H1 (cell line): ENCODE results near the gene CHMP6. TPM values are rescaled to one million over a fixed set of nuclear protein-coding genes. Genes with fewer than 3 reads are reported as not detected.
A peak's percentile ranks its signal among the peaks of the same experiment; 100 is the strongest.

Experiments
- CTCF ChIA-PET: fragments of 300-600 bp; sonication (Branson Sonifier 250); formaldehyde crosslinking; loops from one replicate; lab custom pipeline; 2021; ENCODE audit not compliant: partially characterized antibody; lab: Charles Lee
- POLR2A ChIA-PET: fragments of 300-600 bp; sonication (Branson Sonifier 250); formaldehyde crosslinking; loops from one replicate; lab custom pipeline; 2021; ENCODE audit warnings: inconsistent platforms; ENCODE audit not compliant: partially characterized antibody; lab: Charles Lee
- DNase-seq, 2 experiments: peaks; one replicate each; pipeline versions ENCODE4 v3.0.0 to v3.0.0-alpha.2; 2010 to 2022; ENCODE audit warnings: low spot score in 2 of 2, low read depth in 1 of 2, mixed read lengths in 1 of 2
- FAIRE-seq: peaks from 2 replicates; lab custom pipeline; 2011; peaks lifted over from hg19 to GRCh38; lab: Jason Lieb, UNC
- H2AFZ ChIP-seq: 2 replicates; pipeline ENCODE4 v1.8.1; 2012; ENCODE audit warnings: low read length, inconsistent platforms
- H2AK5ac ChIP-seq: 2 replicates; pipeline ENCODE4 v1.6.1; 2013; ENCODE audit warnings: low read depth, low read length
- H2BK120ac ChIP-seq: replicated peaks from 2 replicates; pipeline ENCODE3; 2013; ENCODE audit warnings: low read depth, low read length, inconsistent platforms
- H2BK12ac ChIP-seq: 2 replicates; pipeline ENCODE4 v1.6.1; 2013; ENCODE audit warnings: low read depth, low read length
- H2BK15ac ChIP-seq: 2 replicates; pipeline ENCODE4 v1.6.1; 2013; ENCODE audit warnings: low read length
- H2BK20ac ChIP-seq: 2 replicates; pipeline ENCODE4 v1.6.1; 2013; ENCODE audit warnings: low read length
- H2BK5ac ChIP-seq: 2 replicates; pipeline ENCODE4 v1.6.1; 2013; ENCODE audit warnings: low read depth, low read length
- H3K14ac ChIP-seq: 2 replicates; pipeline ENCODE4 v1.6.1; 2013; ENCODE audit warnings: inconsistent platforms; ENCODE audit not compliant: insufficient read length
- H3K18ac ChIP-seq: 2 replicates; pipeline ENCODE4 v1.6.1; 2013; ENCODE audit warnings: low read length; ENCODE audit errors: extremely low read depth
- H3K23ac ChIP-seq: 2 replicates; pipeline ENCODE4 v1.6.1; 2013; ENCODE audit warnings: inconsistent platforms; ENCODE audit not compliant: insufficient read length
- H3K23me2 ChIP-seq: 2 replicates; pipeline ENCODE4 v1.6.1; 2013; ENCODE audit warnings: low read depth, low read length
- H3K27ac ChIP-seq: 2 replicates; pipeline ENCODE4 v1.6.1; 2011; ENCODE audit warnings: low read depth, low read length, inconsistent platforms
- H3K27me3 ChIP-seq, 4 experiments: replicated peaks in 1 of 4; 1 replicate in 1 of 4; 2 replicates in 3 of 4; pipeline versions ENCODE4 v1.6.1 to v1.8.1; 2011 to 2013; ENCODE audit warnings: low read length in 3 of 4, mild to moderate bottlenecking in 3 of 4, inconsistent platforms in 2 of 4, mixed read lengths in 2 of 4, moderate library complexity in 1 of 4; ENCODE audit not compliant: control insufficient read depth in 3 of 4, insufficient read depth in 3 of 4; ENCODE audit errors: extremely low read depth in 1 of 4
- H3K36me3 ChIP-seq, 4 experiments: 2 replicates each; pipeline versions ENCODE4 v1.6.1 to v1.8.1; 2011 to 2013; ENCODE audit warnings: mild to moderate bottlenecking in 4 of 4, low read length in 3 of 4, moderate library complexity in 2 of 4, control low read depth in 1 of 4, inconsistent platforms in 1 of 4; ENCODE audit not compliant: insufficient read depth in 4 of 4, control insufficient read depth in 2 of 4
- H3K4ac ChIP-seq: replicated peaks from 2 replicates; pipeline ENCODE3; 2013; ENCODE audit warnings: low read length, low read depth, mixed read lengths, inconsistent platforms; ENCODE audit not compliant: insufficient read length
- H3K4me1 ChIP-seq, 4 experiments: replicated peaks in 1 of 4; 1 replicate in 1 of 4; 2 replicates in 3 of 4; pipeline versions ENCODE4 v1.6.1 to v1.8.1; 2011 to 2013; ENCODE audit warnings: low read length in 3 of 4, inconsistent platforms in 2 of 4, mixed read lengths in 1 of 4; ENCODE audit not compliant: insufficient read depth in 4 of 4, control insufficient read depth in 3 of 4
- H3K4me2 ChIP-seq, 2 experiments: 2 replicates each; pipeline versions ENCODE4 v1.6.1 to v1.8.1; 2011 to 2013; ENCODE audit warnings: low read depth in 2 of 2, low read length in 2 of 2, control low read depth in 1 of 2, inconsistent platforms in 1 of 2, mild to moderate bottlenecking in 1 of 2; ENCODE audit not compliant: insufficient read depth in 1 of 2
- H3K4me3 ChIP-seq, 4 experiments: fragments of 200-600, 300-600 bp in 1 of 4; sonication (generic), shearing (Covaris generic), sonication (Bioruptor Twin) in 1 of 4; 2 replicates each; pipeline versions ENCODE4 v1.5.1 to v1.8.1; 2011 to 2016; ENCODE audit warnings: low read length in 4 of 4, low read depth in 3 of 4, control low read depth in 2 of 4, inconsistent platforms in 2 of 4, mild to moderate bottlenecking in 2 of 4, mixed read lengths in 1 of 4, moderate library complexity in 1 of 4; ENCODE audit not compliant: insufficient read depth in 2 of 4; ENCODE audit errors: extremely low read depth in 1 of 4
- H3K56ac ChIP-seq: replicated peaks from 2 replicates; pipeline ENCODE3; 2013; ENCODE audit warnings: low read depth, mild to moderate bottlenecking, mixed read lengths, low read length, inconsistent platforms; ENCODE audit not compliant: insufficient read length
- H3K79me1 ChIP-seq: 2 replicates; pipeline ENCODE4 v1.6.1; 2013; ENCODE audit warnings: low read depth, low read length, control low read depth
- H3K79me2 ChIP-seq, 2 experiments: 2 replicates each; pipeline versions ENCODE4 v1.6.1 to v1.8.1; 2012 to 2013; ENCODE audit warnings: low read length in 2 of 2, mild to moderate bottlenecking in 2 of 2, inconsistent platforms in 1 of 2; ENCODE audit not compliant: insufficient read depth in 2 of 2, control insufficient read depth in 1 of 2
- H3K9ac ChIP-seq, 4 experiments: replicated peaks in 1 of 4; 1 replicate in 1 of 4; 2 replicates in 3 of 4; pipeline versions ENCODE4 v1.6.1 to v1.8.1; 2011 to 2013; ENCODE audit warnings: low read depth in 3 of 4, low read length in 3 of 4, control low read depth in 2 of 4, mild to moderate bottlenecking in 2 of 4, moderate library complexity in 2 of 4, inconsistent platforms in 1 of 4; ENCODE audit errors: extremely low read depth in 1 of 4
- H3K9me3 ChIP-seq, 2 experiments: 2 replicates each; pipeline versions ENCODE4 v1.6.1 to v1.8.1; 2012 to 2013; ENCODE audit warnings: mild to moderate bottlenecking in 2 of 2, moderate library complexity in 2 of 2, control low read depth in 1 of 2, inconsistent platforms in 1 of 2, low read depth in 1 of 2, low read length in 1 of 2, mixed read lengths in 1 of 2; ENCODE audit not compliant: insufficient read depth in 2 of 2
- H4K20me1 ChIP-seq, 2 experiments: replicated peaks in 1 of 2; 2 replicates each; pipeline versions ENCODE3 to v1.8.1; 2011 to 2013; ENCODE audit warnings: inconsistent platforms in 2 of 2, low read length in 2 of 2, mild to moderate bottlenecking in 1 of 2; ENCODE audit not compliant: insufficient read depth in 2 of 2, control insufficient read depth in 1 of 2
- H4K5ac ChIP-seq: 2 replicates; pipeline ENCODE4 v1.6.1; 2013; ENCODE audit warnings: low read length, low read depth, mixed read lengths, inconsistent platforms; ENCODE audit not compliant: insufficient read length
- H4K8ac ChIP-seq: 2 replicates; pipeline ENCODE4 v1.8.0; 2013; ENCODE audit warnings: mild to moderate bottlenecking, moderate library complexity, low read length, inconsistent platforms; ENCODE audit not compliant: insufficient read depth; ENCODE audit errors: extremely low read depth
- H4K91ac ChIP-seq: replicated peaks from 2 replicates; pipeline ENCODE3; 2013; ENCODE audit warnings: low read length, mixed read lengths, inconsistent platforms; ENCODE audit not compliant: insufficient read length
- BCL11A ChIP-seq, 2 experiments: IDR thresholded peaks; one replicate each; pipeline ENCODE4 v1.6.1; 2011; ENCODE audit warnings: low read depth in 2 of 2, low read length in 2 of 2, mild to moderate bottlenecking in 2 of 2
- CHD2 ChIP-seq: IDR thresholded peaks from 2 replicates; pipeline ENCODE4 v1.6.1; 2012; ENCODE audit warnings: low read length, improper control_type of control experiment
- GABPA ChIP-seq: IDR thresholded peaks from 2 replicates; pipeline ENCODE4 v1.6.1; 2011; ENCODE audit warnings: mild to moderate bottlenecking, low read length, moderate library complexity, borderline replicate concordance; ENCODE audit not compliant: insufficient read depth
- MAFK ChIP-seq: IDR thresholded peaks from 2 replicates; pipeline ENCODE4 v1.6.1; 2012; ENCODE audit warnings: low read depth, mild to moderate bottlenecking, improper control_type of control experiment, low read length
- SP1 ChIP-seq: IDR thresholded peaks from 2 replicates; pipeline ENCODE4 v1.6.1; 2011; ENCODE audit warnings: low read depth, low read length
- WGBS, 2 experiments: shearing (Covaris generic) in 1 of 2; methylation state at CpG; one replicate each; pipeline versions ENCODE4 v1.1.6 to v1.1.7; 2013 to 2015; ENCODE audit warnings: low lambda C conversion rate in 2 of 2, mixed read lengths in 2 of 2, inconsistent platforms in 1 of 2, low coverage in 1 of 2, missing lambda C conversion rate in 1 of 2; ENCODE audit not compliant: insufficient replicate concordance in 2 of 2, insufficient coverage in 1 of 2, insufficient read length in 1 of 2; ENCODE audit errors: extremely low coverage in 1 of 2, missing lambda C conversion rate in 1 of 2; 5-methylcytosine and 5-hydroxymethylcytosine counted together
- polyA plus RNA-seq, 7 experiments: library from polyadenylated mRNA; depleted of rRNA in 3 of 7; stranded (reverse) in 5 of 7; unstranded in 2 of 7; fragments of >200 nt in 5 of 7; fragments of 200-250 nt in 2 of 7; gene quantifications; 1 replicate in 5 of 7; 2 replicates in 1 of 7; 4 replicates in 1 of 7; pipeline versions ENCODE4 v1.2.1 to v1.2.3, GENCODE V29; 2011 to 2013; ENCODE audit warnings: missing spikeins in 2 of 7, mixed read lengths in 2 of 7
- total RNA-seq: library from RNA; stranded (reverse); fragmentation: NEBNext Ultra II Directional; extraction: Animal tissue kit (Norgen Biotek cat#: 25700); gene quantifications from 2 replicates; pipeline ENCODE4 v1.2.1, GENCODE V29; 2021
- TF ChIP-seq, protein P1 (sequence below): IDR thresholded peaks from 2 replicates; pipeline ENCODE4 v1.6.1; 2011; ENCODE audit warnings: low read length, improper control_type of control experiment
- TF ChIP-seq, protein P2 (sequence below): IDR thresholded peaks from 2 replicates; pipeline ENCODE4 v1.6.1; 2012; ENCODE audit warnings: low read length, inconsistent platforms

Gene CHMP6
- total and polyA plus RNA-seq, 2 of the 8 experiments (the other 6 are each of a cell fraction or from before 2014, with no cell fraction given) = 15.7 to 24.3 TPM

DNA sequence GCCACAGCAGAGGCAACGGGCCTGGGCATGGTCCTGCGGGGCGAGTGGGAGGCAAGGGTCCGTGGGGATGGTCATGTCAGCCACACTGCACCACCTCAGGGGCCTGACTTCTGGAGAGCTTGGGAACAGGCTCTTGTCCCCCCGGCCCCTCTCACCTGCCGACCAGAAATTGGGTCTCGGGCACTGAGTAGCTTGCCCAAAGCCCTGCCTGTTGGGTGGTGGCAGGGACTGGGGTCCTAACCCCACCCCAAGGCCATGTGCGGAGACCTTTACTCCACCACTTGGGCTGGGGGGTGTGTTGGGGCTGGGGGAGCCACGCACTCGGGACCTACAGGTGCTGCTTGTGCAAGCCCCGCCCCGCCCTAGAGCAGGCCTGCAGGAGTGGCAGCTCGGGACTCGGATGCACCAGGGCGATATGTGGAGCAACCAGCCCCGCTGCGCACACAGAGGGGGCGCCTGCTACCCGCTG is 24.2 kb upstream of the CHMP6 start:
- Histone ChIP-seq H4K91ac (no peak overlapping the region), H3K4me3 (no peak overlapping the region), H4K8ac (peak overlapping the region; percentile 14; the same call in 1 of the 2 replicates), H2AFZ (no peak overlapping the region), H4K5ac (no peak overlapping the region), H3K23ac (no peak overlapping the region), H2BK120ac (no peak overlapping the region), H3K27me3 (no peaks in the 10 kb centered on the region), H3K79me1 (no peaks in the 10 kb centered on the region), H3K27ac (no peak overlapping the region), H3K56ac (no peak overlapping the region), H2BK20ac (no peak overlapping the region), H2BK5ac (no peak overlapping the region), H3K79me2 (no peaks in the 10 kb centered on the region), H3K9ac (no peak overlapping the region), H3K14ac (no peak overlapping the region), H2BK12ac (no peak overlapping the region), H3K9me3 (no peaks in the 10 kb centered on the region), H3K23me2 (no peaks in the 10 kb centered on the region), H3K4me2 (no peak overlapping the region)
- DNase-seq (no peak), FAIRE-seq (no peak)
- POLR2A ChIA-PET = interaction anchor here (1.6 kb wide), 1 partner anchor 30 kb away, joined by 5 read pairs; no protein-coding TSS in a partner anchor
- CTCF ChIA-PET = interaction anchor here (0.7 to 1.6 kb wide), 3 partner anchors 10 to 14 kb away, joined by 3 to 7 read pairs (median 5); no protein-coding TSS in a partner anchor
- no peak for TF ChIP-seq CHD2
- no peak for TF ChIP-seq SP1
- TF ChIP-seq, protein P1, sequence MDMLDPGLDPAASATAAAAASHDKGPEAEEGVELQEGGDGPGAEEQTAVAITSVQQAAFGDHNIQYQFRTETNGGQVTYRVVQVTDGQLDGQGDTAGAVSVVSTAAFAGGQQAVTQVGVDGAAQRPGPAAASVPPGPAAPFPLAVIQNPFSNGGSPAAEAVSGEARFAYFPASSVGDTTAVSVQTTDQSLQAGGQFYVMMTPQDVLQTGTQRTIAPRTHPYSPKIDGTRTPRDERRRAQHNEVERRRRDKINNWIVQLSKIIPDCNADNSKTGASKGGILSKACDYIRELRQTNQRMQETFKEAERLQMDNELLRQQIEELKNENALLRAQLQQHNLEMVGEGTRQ = no peak
- TF ChIP-seq, protein P2, sequence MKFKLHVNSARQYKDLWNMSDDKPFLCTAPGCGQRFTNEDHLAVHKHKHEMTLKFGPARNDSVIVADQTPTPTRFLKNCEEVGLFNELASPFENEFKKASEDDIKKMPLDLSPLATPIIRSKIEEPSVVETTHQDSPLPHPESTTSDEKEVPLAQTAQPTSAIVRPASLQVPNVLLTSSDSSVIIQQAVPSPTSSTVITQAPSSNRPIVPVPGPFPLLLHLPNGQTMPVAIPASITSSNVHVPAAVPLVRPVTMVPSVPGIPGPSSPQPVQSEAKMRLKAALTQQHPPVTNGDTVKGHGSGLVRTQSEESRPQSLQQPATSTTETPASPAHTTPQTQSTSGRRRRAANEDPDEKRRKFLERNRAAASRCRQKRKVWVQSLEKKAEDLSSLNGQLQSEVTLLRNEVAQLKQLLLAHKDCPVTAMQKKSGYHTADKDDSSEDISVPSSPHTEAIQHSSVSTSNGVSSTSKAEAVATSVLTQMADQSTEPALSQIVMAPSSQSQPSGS = no peak
- TF ChIP-seq MAFK = no peak
- TF ChIP-seq BCL11A (IDR thresholded peaks at IDR 0.05; ENCODE audit: low read depth in 2 of 2, low read length in 2 of 2) = no peak
- no peak for TF ChIP-seq GABPA
- TF ChIP-seq, all 59 proteins: peak for 0
- Histone ChIP-seq H3K36me3 (peaks cover 0 to 2% (median 0%) of the 10 kb centered on the region in 4 experiments; a peak in 1 of 8 replicates), H4K20me1 (no peaks in the 10 kb centered on the region), H2AK5ac (no peak overlapping the region), H3K18ac (no peak overlapping the region), H3K4me1 (peaks cover 0 to 5% (median under 1%) of the 10 kb centered on the region in 4 experiments; a peak in 5 of 7 replicates), H3K4ac (no peak overlapping the region), H2BK15ac (no peak overlapping the region)
- WGBS, 2 experiments = 90% methylated on average over 13 of the region's 19 CpGs; no CpG with 5 or more reads in 1 of the 2 experiments
